ENCODE results near the gene LRIG1. TPM values are rescaled to one million over a fixed set of nuclear protein-coding genes. Genes with fewer than 3 reads are reported as not detected.
A peak's percentile ranks its signal among the peaks of the same experiment; 100 is the strongest.

LRIG1 gene, protein sequence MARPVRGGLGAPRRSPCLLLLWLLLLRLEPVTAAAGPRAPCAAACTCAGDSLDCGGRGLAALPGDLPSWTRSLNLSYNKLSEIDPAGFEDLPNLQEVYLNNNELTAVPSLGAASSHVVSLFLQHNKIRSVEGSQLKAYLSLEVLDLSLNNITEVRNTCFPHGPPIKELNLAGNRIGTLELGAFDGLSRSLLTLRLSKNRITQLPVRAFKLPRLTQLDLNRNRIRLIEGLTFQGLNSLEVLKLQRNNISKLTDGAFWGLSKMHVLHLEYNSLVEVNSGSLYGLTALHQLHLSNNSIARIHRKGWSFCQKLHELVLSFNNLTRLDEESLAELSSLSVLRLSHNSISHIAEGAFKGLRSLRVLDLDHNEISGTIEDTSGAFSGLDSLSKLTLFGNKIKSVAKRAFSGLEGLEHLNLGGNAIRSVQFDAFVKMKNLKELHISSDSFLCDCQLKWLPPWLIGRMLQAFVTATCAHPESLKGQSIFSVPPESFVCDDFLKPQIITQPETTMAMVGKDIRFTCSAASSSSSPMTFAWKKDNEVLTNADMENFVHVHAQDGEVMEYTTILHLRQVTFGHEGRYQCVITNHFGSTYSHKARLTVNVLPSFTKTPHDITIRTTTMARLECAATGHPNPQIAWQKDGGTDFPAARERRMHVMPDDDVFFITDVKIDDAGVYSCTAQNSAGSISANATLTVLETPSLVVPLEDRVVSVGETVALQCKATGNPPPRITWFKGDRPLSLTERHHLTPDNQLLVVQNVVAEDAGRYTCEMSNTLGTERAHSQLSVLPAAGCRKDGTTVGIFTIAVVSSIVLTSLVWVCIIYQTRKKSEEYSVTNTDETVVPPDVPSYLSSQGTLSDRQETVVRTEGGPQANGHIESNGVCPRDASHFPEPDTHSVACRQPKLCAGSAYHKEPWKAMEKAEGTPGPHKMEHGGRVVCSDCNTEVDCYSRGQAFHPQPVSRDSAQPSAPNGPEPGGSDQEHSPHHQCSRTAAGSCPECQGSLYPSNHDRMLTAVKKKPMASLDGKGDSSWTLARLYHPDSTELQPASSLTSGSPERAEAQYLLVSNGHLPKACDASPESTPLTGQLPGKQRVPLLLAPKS
- 78.1 and 86.8 TPM in 2 replicates for total RNA-seq (2021; fragmentation: NEBNext Ultra II Directional; extraction: Animal tissue kit (Norgen Biotek cat#: 25700))
- 88.7 and 94.1 TPM in 2 replicates for polyA plus RNA-seq (2011; rRNA removed)
- 87.8 TPM for polyA plus RNA-seq (2011; cell fraction: cytosol; rRNA removed)
- polyA plus RNA-seq (2011; cell fraction: nucleus; rRNA removed), result 241 TPM
- polyA plus RNA-seq (2012, experiment 1 of 2), result 76.9 to 126 TPM (median 101 TPM) in 4 replicates
- polyA plus RNA-seq (2012, experiment 2 of 2), result 35.9 TPM
- 95.4 TPM for polyA plus RNA-seq (2013, experiment 1 of 2)
- 95.1 TPM for polyA plus RNA-seq (2013, experiment 2 of 2)
- 291 and 398 TPM in 2 replicates for polyA minus RNA-seq (2011; rRNA and poly(A)+ RNA removed)
- polyA minus RNA-seq (2011; cell fraction: cytosol; rRNA and poly(A)+ RNA removed), result 82.9 TPM
- polyA minus RNA-seq (2011; cell fraction: nucleus; rRNA and poly(A)+ RNA removed), result 139 TPM
- long read RNA-seq, experiment 1, full-length matches to known transcripts, result 7 of 65 reads
- long read RNA-seq, experiment 1, partial matches to known transcripts, result 26 of 65 reads
- long read RNA-seq, experiment 1, other reads (novel, unspliced or antisense), result 32 of 65 reads
- long read RNA-seq, experiment 2, partial matches to known transcripts, result 1 of 21 reads
- long read RNA-seq, experiment 2, other reads (novel, unspliced or antisense), result 20 of 21 reads

DNA sequence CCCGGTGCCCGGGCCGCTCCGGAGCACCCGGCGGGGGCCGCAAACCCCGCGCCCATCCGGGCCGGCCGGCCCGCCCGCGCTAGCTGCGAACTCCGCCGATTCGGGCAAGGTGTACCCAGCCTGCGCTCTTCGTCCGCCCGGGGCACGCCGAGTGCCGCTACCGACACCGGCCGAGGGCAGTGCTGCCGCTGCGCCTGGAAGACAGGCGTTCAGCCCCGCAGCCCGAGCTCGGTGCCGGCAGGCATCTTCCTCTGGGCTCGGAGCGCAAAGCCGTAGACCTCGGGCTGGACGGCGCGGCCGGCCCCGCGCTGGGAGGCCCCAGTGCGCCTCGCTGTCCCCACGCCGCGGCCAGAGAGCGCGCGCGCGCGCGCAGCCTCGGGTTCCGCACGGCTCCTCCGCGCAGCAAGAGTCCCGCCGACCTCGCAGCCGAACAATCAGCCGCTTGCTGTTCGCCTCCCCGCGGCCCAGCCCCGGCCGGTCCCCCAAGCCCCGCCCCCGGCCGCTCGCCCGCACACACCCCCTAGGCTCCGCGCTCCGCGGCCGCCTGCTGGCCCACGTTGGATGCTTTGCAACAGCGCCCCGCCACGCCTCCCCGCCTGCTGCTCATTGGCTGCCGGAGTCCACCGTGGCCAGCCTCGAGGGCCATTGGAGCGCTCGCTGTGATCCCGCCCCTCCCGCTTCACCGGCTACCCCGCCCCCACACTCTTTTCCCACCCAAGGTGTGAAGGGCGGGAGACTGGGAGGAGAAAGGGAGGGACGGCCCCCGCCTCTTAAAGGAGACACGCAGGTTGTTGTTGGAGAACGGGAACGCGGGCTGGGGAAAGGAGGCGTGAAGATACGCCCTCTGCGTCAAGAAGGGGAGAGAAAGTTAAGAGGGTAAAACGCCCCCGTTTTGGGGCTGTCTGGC lies at the start of gene LRIG1:
Gene LRIG1 (minus strand): TSS at position 447 of the 907 bp plus-strand sequence. CDS start 615 bp downstream, outside the sequence.
- H3K23me2 ChIP-seq (ENCODE audit: low read depth, low read length), result peaks cover 7% of the 10 kb centered on the region
- H4K8ac ChIP-seq (ENCODE audit: extremely low read depth, insufficient read depth, low read length), result no peak within 1 kb of the TSS
- H3K9me3 ChIP-seq (ENCODE audit: insufficient read depth in 2 of 2, low read depth in 1 of 2, low read length in 1 of 2), result no peaks in the 10 kb centered on the region
- peaks cover 5 to 11% of the 10 kb centered on the region in 2 experiments for H4K20me1 ChIP-seq (replicated peaks in 1 of 2; ENCODE audit: control insufficient read depth in 1 of 2, insufficient read depth in 2 of 2, low read length in 2 of 2)
- peak within 1 kb of the TSS; percentile 81 for H4K91ac ChIP-seq (replicated peaks; ENCODE audit: insufficient read length, low read length)
- POLR2A ChIA-PET (ENCODE audit: partially characterized antibody), result interaction anchor here (1.1 to 1.3 kb wide), 2 partner anchors 9 to 28 kb away, joined by 3 to 5 read pairs; no protein-coding TSS in a partner anchor
- peak within 1 kb of the TSS; percentile 85 to 96 (median 90) for H3K4me3 ChIP-seq (ENCODE audit: extremely low read depth in 1 of 4, insufficient read depth in 2 of 4, low read depth in 3 of 4, low read length in 4 of 4)
- H3K79me2 ChIP-seq (ENCODE audit: control insufficient read depth in 1 of 2, insufficient read depth in 2 of 2, low read length in 2 of 2), result peaks cover 22 to 49% of the 10 kb centered on the region in 2 experiments
- DNase-seq (ENCODE audit: low read depth in 1 of 2, low spot score in 2 of 2) (peak; percentile 96 to 98), FAIRE-seq (peak; percentile 82)
- H4K5ac ChIP-seq (ENCODE audit: insufficient read length, low read depth, low read length), result peak within 1 kb of the TSS; percentile 77
- peak within 1 kb of the TSS; percentile 61 for H3K14ac ChIP-seq (ENCODE audit: insufficient read length)
- peak within 1 kb of the TSS; percentile 84 to 93 for H3K4me2 ChIP-seq (ENCODE audit: insufficient read depth in 1 of 2, low read depth in 2 of 2, low read length in 2 of 2)
- H2BK5ac ChIP-seq (ENCODE audit: low read depth, low read length), result peak within 1 kb of the TSS; percentile 61; the same call in 1 of the 2 replicates
- peaks cover 6 to 17% (median 13%) of the 10 kb centered on the region in 4 experiments; a peak in 6 of 7 replicates for H3K4me1 ChIP-seq (replicated peaks in 1 of 4; ENCODE audit: control insufficient read depth in 3 of 4, insufficient read depth in 4 of 4, low read length in 3 of 4)
- H3K18ac ChIP-seq (ENCODE audit: extremely low read depth, low read length), result peak within 1 kb of the TSS; percentile 72
- no peak within 1 kb of the TSS for H2AFZ ChIP-seq (ENCODE audit: low read length)
- H3K23ac ChIP-seq (ENCODE audit: insufficient read length), result no peak within 1 kb of the TSS
- H2BK120ac ChIP-seq (replicated peaks; ENCODE audit: low read depth, low read length), result peak within 1 kb of the TSS; percentile 57
- H3K4ac ChIP-seq (replicated peaks; ENCODE audit: insufficient read length, low read depth, low read length), result peak within 1 kb of the TSS; percentile 42
- WGBS, 2 experiments (ENCODE audit: extremely low coverage in 1 of 2, insufficient coverage in 1 of 2, insufficient read length in 1 of 2, insufficient replicate concordance in 2 of 2, low coverage in 1 of 2, low lambda C conversion rate in 2 of 2, missing lambda C conversion rate in 1 of 2), result 2% methylated on average over 47 of the region's 109 CpGs; no CpG with 5 or more reads in 1 of the 2 experiments
- H3K56ac ChIP-seq (replicated peaks; ENCODE audit: insufficient read length, low read depth, low read length), result peak within 1 kb of the TSS; percentile 73
- H2BK15ac ChIP-seq (ENCODE audit: low read length), result no peak within 1 kb of the TSS
- H3K9ac ChIP-seq (replicated peaks in 1 of 4; ENCODE audit: extremely low read depth in 1 of 4, low read depth in 3 of 4, low read length in 3 of 4), result peak within 1 kb of the TSS; percentile 79 to 96 (median 92)
- H3K27me3 ChIP-seq (replicated peaks in 1 of 4; ENCODE audit: control insufficient read depth in 3 of 4, extremely low read depth in 1 of 4, insufficient read depth in 3 of 4, low read length in 3 of 4), result no peaks in the 10 kb centered on the region
- CTCF ChIA-PET (ENCODE audit: partially characterized antibody), result interaction anchor here (1.1 kb wide), 1 partner anchor 28 kb away, joined by 4 read pairs; no protein-coding TSS in a partner anchor
- peak within 1 kb of the TSS; percentile 84 for H3K27ac ChIP-seq (ENCODE audit: low read depth, low read length)
- H2BK20ac ChIP-seq (ENCODE audit: low read length), result no peak within 1 kb of the TSS; the same call in 1 of the 2 replicates
- H3K36me3 ChIP-seq (ENCODE audit: control insufficient read depth in 2 of 4, insufficient read depth in 4 of 4, low read length in 3 of 4), result no peaks in the 10 kb centered on the region; a peak in 1 of 8 replicates
- 0 out of 2 replicates have a peak, but pooled peaks cover 2% of the 10 kb centered on the region for H3K79me1 ChIP-seq (ENCODE audit: low read depth, low read length)
- no peak within 1 kb of the TSS for H2AK5ac ChIP-seq (ENCODE audit: low read depth, low read length)
- 0 out of 2 replicates have a peak within 1 kb of the TSS, but pooled peaks have one; percentile 30 for H2BK12ac ChIP-seq (ENCODE audit: low read depth, low read length)
- TF ChIP-seq FOSL1 (IDR thresholded peaks at IDR 0.05; ENCODE audit: insufficient read depth, low read depth, low read length), result no peak
